ENCODE measurements around the gene SLX4IP. TPM values are rescaled to one million over a fixed set of nuclear protein-coding genes. Genes with fewer than 3 reads are reported as not detected.

Gene SLX4IP
- polyA plus RNA-seq, 3 donors = 0.76 to 2.5 (median 1.1) TPM

DNA sequence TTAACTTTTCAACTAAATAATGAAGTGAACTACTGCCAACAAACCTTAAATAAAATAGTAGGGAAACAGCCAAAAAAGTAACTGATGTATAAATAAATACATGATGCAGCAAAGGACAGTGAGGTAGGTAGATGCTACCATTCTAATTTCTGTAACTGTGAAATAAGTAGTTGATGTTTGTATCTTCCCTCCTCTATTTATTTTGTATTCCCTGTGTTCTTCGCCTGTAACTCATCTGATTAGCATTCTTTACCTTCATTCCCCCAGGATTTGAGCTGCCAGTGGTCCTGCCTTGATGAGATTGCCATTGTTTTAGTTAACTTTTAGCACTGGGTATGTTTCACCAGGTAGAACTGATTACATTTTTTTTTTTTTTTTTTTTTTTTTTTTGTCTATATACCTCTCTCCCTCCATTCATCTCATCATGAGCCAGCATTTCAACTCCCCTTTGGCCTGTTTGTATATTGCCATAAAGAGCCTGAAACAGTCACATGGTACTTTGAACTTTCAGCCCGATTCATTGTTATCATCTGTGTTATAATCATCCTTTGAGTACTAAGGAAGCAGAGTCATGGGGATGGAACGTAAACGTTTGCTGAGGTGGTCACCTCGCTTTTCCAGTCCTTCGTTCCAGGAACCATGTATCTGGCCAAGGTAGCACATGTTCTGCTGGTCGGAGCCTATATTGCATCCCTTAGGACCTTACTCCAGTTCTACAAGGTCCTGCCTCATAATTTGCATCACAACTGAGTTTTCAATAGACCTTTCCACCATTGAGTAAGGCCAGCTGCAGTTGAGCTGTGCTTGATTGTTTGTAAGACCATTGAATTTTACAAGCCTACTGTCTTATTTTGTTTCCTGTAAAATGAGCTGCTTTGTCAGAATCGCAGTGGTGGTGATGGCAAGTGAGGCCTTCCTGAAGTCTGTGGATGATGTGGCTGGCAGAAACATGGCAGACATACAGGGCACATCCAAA, 131.1 kb downstream of the SLX4IP start:
- peaks cover 0 to 2% (median 0%) of the 10 kb centered on the region in 3 donors for H3K27me3 Mint-ChIP-seq (ENCODE audit: low read depth in 3 of 3)
- H3K27ac Mint-ChIP-seq = peak overlapping the region in 2 of 7 donors; percentile 11 to 27
- no peak overlapping the region for H3K4me3 ChIP-seq (replicated peaks in 1 of 3; ENCODE audit: low read depth in 2 of 3, low read length in 3 of 3)
- no peak overlapping the region for H3K27ac ChIP-seq (ENCODE audit: low read depth in 1 of 2, low read length in 2 of 2)
- DNase-seq = no peak
- peaks cover 24% of the 10 kb centered on the region for H3K4me1 Mint-ChIP-seq
- 77% methylated on average over 5 of the region's 8 CpGs for WGBS (ENCODE audit: insufficient coverage)
- H3K79me2 ChIP-seq (ENCODE audit: insufficient read depth, low read length) = no peaks in the 10 kb centered on the region
- no peak overlapping the region for H3K4me3 Mint-ChIP-seq
- peaks cover 30 to 39% of the 10 kb centered on the region in 2 donors for H3K36me3 Mint-ChIP-seq
- no peaks in the 10 kb centered on the region for H3K9me3 ChIP-seq (replicated peaks in 1 of 2; ENCODE audit: control insufficient read depth in 1 of 2, insufficient read depth in 1 of 2, low read length in 2 of 2)
- peaks cover 0 to 25% of the 10 kb centered on the region in 2 donors for H3K36me3 ChIP-seq (replicated peaks in 1 of 2; ENCODE audit: control insufficient read depth in 1 of 2, insufficient read depth in 2 of 2, low read length in 2 of 2)
- peaks cover 12 to 13% of the 10 kb centered on the region in 2 donors for H3K4me1 ChIP-seq (ENCODE audit: control insufficient read depth in 1 of 2, insufficient read depth in 2 of 2, low read length in 2 of 2)
- H3K27me3 ChIP-seq (ENCODE audit: control insufficient read depth in 2 of 2, insufficient read depth in 2 of 2, low read length in 2 of 2) = no peaks in the 10 kb centered on the region
- peaks cover 0 to 8% (median 2%) of the 10 kb centered on the region in 7 donors for H3K9me3 Mint-ChIP-seq
- no peak for TF ChIP-seq CTCF (IDR thresholded peaks at IDR 0.05)
- H4K20me1 ChIP-seq (ENCODE audit: insufficient read depth, low read length) = no peaks in the 10 kb centered on the region
- intact Hi-C loops (cut with micrococcal nuclease) = no loop called here
- H3K4me2 ChIP-seq (replicated peaks; ENCODE audit: extremely low read depth, low read length, poor library complexity, severe bottlenecking) = no peak overlapping the region
- no peak overlapping the region for H2AFZ ChIP-seq (ENCODE audit: insufficient read depth, low read depth, low read length, poor library complexity, severe bottlenecking)
- no peak overlapping the region for H3K9ac ChIP-seq (ENCODE audit: insufficient read depth, low read length, poor library complexity, severe bottlenecking)

DNA sequence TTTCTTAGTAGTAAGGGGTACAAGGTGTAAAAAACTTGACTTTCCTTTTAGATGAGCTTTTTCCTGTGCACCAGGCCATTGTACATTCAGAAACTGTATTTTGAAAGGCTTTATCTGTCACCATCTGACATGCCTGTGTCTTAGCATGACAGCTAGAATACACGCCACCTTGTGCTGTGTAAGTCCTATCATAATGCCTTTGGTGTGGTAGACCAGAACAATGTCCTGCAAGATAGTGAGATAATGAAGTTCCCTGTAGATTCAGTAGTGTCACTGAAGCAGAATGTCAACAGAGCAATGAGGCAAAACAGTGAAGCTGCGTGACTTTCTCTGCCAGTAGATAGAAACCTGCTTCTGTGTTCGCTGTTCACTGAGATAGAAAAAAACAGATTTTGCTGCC, 132.9 kb downstream of the SLX4IP start:
- H3K4me3 ChIP-seq (replicated peaks in 1 of 3; ENCODE audit: low read depth in 2 of 3, low read length in 3 of 3) = no peak overlapping the region
- Mint-ChIP-seq H3K9me3 (peaks cover 0 to 2% (median 0%) of the 10 kb centered on the region in 7 donors), H3K27me3 (ENCODE audit: low read depth in 3 of 3) (peaks cover 0 to 2% (median 0%) of the 10 kb centered on the region in 3 donors), H3K27ac (no peak overlapping the region), H3K36me3 (peaks cover 18 to 40% of the 10 kb centered on the region in 2 donors), H3K4me1 (peaks cover 20% of the 10 kb centered on the region), H3K4me3 (no peak overlapping the region)
- peaks cover 0 to 15% of the 10 kb centered on the region in 2 donors for H3K36me3 ChIP-seq (replicated peaks in 1 of 2; ENCODE audit: control insufficient read depth in 1 of 2, insufficient read depth in 2 of 2, low read length in 2 of 2)
- peaks cover 12 to 13% of the 10 kb centered on the region in 2 donors for H3K4me1 ChIP-seq (ENCODE audit: control insufficient read depth in 1 of 2, insufficient read depth in 2 of 2, low read length in 2 of 2)
- no peak overlapping the region for H3K4me2 ChIP-seq (replicated peaks; ENCODE audit: extremely low read depth, low read length, poor library complexity, severe bottlenecking)
- TF ChIP-seq CTCF (IDR thresholded peaks at IDR 0.05) = no peak
- no peaks in the 10 kb centered on the region for H3K9me3 ChIP-seq (replicated peaks in 1 of 2; ENCODE audit: control insufficient read depth in 1 of 2, insufficient read depth in 1 of 2, low read length in 2 of 2)
- no peaks in the 10 kb centered on the region for H4K20me1 ChIP-seq (ENCODE audit: insufficient read depth, low read length)
- no peak overlapping the region for H2AFZ ChIP-seq (ENCODE audit: insufficient read depth, low read depth, low read length, poor library complexity, severe bottlenecking)
- H3K27ac ChIP-seq (ENCODE audit: low read depth in 1 of 2, low read length in 2 of 2) = no peak overlapping the region
- intact Hi-C loops (cut with micrococcal nuclease) = no loop called here
- 92% methylated on average over 3 of the region's 3 CpGs for WGBS (ENCODE audit: insufficient coverage)
- H3K27me3 ChIP-seq (ENCODE audit: control insufficient read depth in 2 of 2, insufficient read depth in 2 of 2, low read length in 2 of 2) = no peaks in the 10 kb centered on the region
- no peaks in the 10 kb centered on the region for H3K79me2 ChIP-seq (ENCODE audit: insufficient read depth, low read length)
- no peak for DNase-seq
- no peak overlapping the region for H3K9ac ChIP-seq (ENCODE audit: insufficient read depth, low read length, poor library complexity, severe bottlenecking)

All from CD14-positive monocyte (primary cell).